8988T (cell line): Measurements from ENCODE around the gene BEGAIN.

Source experiments
- DNase-seq: peaks from one replicate; pipeline ENCODE4 v3.0.0; 2011

Gene BEGAIN, protein sequence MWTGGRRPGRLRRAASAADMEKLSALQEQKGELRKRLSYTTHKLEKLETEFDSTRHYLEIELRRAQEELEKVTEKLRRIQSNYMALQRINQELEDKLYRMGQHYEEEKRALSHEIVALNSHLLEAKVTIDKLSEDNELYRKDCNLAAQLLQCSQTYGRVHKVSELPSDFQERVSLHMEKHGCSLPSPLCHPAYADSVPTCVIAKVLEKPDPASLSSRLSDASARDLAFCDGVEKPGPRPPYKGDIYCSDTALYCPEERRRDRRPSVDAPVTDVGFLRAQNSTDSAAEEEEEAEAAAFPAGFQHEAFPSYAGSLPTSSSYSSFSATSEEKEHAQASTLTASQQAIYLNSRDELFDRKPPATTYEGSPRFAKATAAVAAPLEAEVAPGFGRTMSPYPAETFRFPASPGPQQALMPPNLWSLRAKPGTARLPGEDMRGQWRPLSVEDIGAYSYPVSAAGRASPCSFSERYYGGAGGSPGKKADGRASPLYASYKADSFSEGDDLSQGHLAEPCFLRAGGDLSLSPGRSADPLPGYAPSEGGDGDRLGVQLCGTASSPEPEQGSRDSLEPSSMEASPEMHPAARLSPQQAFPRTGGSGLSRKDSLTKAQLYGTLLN

DNA sequence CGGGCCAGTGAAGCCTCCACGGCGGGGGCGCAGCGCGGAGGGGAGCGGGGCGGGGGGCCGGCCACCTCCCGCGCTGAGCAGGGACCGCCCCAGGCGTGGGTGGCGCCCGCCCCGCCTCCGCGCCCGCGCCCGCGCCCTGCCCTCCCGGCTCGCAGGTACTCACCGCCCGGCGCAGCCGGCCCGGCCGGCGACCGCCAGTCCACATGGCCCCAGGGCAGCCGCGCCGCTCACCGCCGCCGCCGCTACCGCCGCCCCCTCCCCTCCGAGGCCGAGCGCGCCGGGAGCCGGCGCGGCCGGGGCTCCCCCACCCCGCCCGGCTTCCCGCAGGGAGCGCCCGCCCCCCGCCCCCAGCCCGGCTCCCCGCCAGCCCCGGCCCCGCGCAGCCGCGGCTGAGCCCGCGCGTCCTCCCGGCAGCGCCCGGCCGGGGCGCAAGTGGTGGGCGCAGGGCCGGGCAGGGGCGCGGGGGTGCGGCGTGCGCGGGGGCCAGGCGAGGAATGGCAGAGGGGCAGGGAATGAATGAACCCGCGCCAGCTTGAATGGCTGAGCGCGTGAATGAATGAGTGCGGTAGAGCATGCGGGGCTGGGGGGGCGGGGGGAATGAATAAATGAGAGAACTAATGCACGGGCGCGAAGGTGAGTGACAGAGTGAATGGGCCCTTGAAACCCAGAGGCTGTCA lies at the start of gene BEGAIN:
BEGAIN (minus strand) TSS at position 332 of the 677 bp plus-strand sequence; CDS start at position 205, 127 bp downstream.
- no peak for DNase-seq

DNA sequence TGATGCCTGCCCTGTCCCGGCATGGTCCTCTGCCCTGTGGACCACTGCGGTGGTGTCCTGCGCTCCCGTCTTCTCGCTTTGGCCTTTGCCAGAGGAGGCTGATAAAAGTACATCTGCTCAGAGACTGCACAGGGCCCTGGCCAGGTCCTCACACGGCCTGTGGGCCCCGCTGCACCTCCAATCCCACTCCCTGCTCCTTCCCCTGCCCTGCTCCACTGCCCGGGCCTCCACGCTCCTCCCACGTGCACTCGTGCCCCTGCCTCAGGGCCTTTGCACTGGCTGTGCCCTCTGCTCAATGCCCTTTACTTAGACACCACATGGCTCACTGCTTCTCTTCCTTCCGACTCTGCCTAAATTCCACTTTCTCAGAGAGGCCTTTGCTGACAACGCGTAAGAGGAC lies 49.3 kb upstream of the BEGAIN start:
- no peak for DNase-seq

DNA sequence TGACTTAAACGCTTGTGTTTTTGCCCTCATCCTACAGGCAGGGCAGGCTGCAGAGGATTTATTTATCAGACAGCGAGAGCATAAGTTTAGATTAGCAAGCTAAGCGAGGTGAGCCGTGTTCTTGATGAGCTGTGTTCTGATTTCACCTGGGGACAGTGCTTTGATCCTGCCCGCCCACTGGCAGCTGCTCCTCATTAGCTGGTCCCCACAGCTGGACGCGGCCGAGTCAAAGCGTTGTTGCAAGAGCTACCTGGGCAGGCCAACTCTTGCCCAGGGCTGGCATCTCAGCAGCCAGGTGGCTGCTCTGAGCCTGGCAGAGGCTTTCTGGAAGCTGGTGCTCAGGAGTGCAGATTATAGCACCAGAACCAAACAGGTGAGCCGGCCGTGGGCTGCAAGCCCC lies 46.8 kb upstream of the BEGAIN start:
- DNase-seq = no peak

DNA sequence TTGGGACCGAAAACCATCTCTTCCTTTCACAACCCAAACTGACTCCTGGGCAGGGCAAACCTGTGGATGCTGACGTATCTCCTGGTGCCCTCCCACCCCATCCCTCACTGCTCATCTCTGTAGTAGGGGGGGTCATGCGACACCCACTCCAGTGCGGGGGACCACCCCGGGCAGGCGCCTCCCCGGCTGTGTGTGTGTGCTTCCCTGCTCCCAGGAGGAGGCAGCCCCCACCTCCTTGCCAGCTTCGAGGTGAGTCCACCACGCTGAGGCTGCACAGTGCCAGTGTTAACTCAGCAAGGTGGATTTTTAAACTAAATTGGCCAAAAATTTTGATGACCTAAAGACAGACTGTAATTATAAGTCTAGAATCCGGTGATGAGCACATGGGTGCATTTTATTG lies 46.2 kb upstream of the BEGAIN start:
- DNase-seq = no peak

DNA sequence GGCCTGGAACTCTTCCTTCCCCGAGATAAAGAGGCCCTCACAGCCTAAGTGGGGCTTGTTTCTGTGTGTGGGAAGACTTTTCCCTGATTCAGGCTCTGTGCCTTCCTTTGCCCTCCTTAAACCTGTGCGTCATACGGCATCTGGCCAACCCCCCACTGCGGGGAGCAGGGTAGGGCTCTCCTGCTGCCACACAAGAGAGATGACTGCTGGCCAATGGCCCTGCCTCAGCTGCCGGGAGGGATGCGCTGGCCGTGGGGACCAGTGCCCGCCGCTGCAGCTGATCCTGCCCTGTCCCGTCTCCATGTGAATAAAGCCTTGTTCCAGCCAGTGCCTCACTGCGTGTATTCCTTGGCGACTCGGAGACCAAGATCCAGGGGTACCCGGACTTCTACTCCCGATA lies 42.5 kb upstream of the BEGAIN start:
- no peak for DNase-seq

DNA sequence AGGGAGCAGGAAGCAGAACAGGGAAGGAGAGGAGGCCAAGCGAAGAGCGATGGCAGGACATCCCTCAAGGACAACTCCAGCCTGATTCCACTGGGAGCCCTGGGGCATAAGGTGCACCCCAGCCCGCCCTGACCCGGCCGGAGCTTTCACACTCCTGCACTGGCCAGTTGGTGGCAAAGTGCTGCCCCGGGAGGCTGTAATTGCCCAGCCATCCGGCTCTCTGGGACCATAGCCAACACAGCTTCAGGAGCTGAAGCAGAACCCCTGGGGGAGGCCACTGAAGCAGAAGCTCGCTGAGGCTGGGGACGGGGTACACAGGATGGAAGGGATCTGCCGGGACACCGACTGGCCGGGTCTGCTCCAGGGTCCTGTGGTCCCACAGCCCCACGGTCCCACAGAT lies 41.9 kb upstream of the BEGAIN start:
- DNase-seq = no peak

DNA sequence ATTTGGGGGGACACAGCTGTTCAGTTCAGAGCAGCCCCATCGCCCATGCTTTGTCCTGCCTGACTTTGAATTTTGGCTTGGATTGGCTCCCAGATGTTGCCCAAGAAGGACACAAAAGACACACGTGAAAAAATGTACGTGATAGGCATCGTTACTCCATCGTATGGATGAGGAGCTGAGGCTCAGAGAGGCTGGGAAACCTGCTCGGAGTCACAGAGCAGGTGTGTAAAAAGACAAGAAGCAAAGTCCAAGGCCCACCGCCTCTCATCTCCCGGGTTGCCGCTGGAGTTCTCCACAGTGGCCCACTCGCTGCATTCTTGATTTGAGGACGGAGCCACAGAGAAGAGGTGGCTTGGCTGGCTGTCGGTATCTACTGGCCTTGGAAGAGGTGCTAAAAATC lies 41.0 kb upstream of the BEGAIN start:
- no peak for DNase-seq

DNA sequence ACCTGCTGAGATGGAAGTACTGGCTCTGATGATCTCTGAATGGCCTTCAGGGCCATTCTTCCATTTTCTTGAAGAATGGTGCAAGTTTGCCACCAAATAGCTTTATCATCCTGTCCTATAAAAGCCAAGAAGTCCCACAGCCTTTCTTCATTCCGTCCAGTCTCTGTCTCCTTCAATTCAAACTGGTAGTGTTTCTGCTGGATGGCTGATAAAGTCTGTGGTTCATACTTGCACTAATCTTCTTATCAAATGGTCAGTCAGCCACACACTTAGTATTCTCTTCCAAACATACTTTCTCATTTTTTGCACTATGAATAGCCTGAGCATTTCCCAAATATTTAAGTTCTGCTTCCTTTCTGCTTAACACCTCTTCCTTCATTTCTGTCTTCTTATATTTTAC lies 39.4 kb upstream of the BEGAIN start:
- no peak for DNase-seq

DNA sequence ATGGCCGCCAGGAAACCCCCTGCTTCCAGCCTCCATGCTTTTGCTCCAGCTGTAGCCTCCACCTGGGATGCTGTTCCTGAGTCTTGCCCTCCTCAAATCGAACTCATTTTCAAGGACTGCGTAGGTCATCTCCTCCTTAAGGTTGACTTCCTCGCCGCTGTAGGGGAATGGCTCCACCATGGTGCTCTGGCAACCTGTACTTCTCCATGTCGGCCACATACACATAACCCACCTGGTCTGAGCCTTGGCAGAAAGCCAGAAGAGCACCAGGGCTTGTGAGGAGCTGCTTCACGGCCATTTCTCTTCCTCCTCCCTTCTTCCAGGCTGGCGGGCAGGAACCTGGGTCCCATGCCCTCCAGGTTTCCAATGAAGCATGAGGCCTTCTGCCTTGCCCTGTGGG lies 36.7 kb upstream of the BEGAIN start:
- DNase-seq = no peak

DNA sequence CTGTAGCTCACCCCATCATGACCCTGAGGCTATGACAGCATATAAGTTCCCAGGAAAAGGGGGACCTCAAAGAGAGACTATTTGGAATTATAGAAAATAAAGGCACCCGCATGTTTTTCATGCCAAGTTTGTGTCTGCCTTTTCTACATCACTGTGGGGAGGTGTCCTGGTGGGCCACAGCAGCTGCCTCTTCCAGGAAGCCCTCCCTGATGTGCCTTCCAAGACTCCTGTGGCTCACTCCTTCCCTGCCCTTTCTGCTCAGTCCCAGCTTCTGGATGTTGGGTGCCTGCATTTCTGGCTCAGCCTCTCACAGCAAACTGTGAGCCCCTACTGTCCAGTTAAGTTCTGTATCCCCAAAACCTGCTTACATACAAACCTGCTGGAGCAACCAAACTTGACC lies 36.3 kb upstream of the BEGAIN start:
- DNase-seq = no peak

DNA sequence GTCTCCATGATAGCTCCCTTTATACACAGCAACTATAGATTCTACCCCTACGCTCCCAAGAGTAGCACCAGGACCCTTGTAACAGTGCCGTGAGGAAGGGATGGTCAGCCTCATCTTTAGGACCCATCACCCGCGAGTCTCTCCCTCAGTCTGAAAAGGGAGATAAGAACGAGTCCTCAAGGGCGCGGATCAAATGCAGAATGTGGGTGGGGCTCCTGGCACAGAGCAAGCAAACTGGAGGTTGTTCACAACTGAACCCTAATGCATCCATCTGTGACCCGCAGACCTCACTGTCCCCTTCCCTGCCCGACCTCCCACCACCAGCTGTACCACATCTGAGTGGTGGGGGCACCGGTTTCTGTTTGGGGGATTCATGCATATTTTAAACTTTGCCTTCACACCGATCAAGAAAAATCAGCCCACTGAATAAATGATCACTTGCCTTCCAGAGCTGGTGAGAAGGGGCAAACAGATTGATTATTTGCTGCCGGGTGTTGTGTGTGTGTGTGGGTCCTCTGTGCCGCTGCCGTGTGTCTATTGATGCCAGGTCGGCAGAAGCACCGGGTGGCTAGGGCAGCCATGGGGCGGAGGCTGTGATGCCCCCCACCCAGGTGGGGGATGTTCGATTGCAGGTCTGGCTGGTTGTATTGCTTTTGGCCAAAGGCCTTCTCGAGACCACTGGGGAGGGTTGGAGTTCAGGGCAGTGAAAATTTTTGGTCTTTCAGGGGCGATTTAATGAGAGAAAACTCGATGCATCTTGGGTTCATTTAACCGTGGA lies 35.7 kb upstream of the BEGAIN start:
- DNase-seq = no peak

DNA sequence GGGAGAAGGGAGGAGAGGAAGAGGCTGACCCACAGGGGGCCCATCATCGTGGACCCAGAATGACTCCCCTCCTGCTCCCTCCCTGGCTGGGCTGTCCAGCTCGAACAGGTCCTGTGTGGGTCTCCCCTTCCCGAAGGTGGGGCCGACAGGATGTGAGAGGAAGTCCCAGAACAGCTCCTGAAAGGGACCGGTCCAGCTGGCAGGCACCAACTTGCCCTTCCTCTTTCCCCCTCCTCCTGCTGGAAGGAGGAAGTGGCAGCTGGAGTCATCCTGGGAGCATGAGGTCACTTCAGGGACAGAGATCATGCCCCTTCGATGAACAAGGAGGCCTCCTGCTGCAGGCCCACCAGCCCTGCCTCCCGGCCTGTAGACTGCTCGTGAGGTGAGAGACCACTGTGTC lies 35.0 kb upstream of the BEGAIN start:
- DNase-seq = no peak

DNA sequence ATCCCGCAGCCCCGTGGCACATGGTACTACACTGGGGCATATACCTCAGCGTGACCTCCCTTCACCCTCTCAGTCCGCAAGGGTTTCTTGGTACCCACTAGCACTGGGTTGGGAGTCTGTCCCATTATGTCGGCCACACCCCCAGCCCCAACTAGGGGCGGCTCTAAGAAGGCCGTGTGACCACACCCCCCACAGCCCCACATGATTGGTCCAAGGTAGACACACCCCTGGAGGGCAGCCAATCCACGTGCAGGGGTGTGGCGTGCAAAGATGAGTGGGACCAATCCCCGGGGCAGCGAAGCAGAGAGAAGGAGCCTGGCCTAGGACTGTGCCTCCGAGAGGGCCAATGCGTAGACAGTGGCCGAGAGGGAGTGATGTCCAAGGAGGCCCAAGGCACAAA lies 34.6 kb upstream of the BEGAIN start:
- DNase-seq = no peak

DNA sequence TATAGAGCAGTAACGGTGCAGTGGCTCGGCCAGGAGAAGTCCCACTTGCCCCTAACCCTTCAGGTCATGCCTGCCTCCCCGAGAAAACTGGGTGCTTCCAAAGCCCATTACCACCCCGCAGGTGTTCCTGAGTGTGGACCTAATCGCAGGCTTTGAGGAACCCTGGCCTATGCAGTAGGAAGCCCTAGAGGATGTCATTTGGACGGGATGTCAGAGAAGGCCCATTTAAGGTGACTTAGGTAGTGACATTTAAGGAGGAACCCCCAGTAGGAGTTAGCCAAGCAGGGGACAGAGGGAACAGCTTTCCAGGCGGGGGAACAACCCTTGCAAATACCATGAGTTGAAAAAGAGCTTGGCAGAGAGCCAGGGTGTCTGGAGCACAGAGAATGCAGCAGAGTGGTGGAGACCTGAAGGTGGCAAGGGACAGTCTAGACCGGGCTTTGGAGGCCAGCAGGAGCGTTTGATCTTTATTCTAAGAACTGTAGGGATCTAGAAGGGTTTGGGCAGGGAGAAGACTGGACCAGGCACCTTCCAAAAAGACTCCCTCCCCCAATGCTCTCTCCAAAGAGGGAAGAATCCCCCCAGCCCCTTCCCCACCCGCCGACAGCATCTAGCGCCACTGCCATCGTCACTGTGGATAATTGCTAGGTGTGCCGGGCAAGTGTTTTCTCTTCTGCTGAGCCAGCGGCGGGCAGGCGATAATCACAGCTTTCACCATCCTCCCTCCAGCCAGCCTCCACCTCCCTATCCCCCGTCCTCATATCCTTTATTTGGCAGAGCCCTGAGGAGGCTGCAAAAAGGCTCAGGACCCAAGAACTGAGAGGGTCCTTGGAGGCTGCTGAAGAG lies 33.3 kb upstream of the BEGAIN start:
- DNase-seq = no peak

DNA sequence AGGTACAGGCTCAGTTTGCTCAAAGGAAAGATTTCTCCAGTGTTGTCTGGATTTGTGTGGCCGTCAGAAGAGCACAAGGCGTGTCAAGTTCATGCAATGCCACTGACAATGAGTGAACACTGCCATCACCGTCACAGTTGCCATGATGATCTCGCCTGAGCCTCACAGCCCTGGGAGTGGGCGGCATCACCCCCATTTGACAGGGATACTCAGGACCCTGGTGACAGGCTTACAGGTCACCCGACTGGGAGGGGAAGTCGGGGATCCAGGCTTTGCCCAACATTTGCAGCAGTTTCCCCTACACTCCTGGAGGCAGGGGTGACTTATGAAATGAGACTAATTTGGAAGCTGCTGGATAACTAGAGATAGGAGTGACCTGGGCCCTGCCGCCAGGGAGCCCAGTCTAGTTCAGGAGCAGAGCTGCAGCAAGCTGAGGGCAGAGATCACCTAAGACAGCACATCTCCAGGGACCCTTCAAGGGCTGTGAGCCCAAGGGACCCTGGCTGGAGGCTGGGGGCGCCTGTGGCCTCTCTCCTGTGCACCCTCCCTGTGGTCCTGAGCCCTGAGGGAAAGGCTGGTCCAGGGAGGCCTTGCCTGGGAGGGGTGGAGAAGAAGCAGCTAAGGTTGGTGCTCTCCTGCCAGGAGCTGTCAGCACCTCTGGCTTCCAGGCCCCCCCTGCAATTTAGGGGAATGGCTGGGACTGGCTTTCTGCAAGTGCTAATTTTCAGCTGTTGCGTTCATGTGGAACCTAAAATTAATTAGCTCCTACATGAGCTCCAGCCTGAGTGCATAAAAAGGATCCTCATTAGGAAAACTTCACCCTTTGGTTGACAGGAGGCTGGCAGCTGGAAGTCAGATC lies 32.4 kb upstream of the BEGAIN start:
- DNase-seq = no peak

DNA sequence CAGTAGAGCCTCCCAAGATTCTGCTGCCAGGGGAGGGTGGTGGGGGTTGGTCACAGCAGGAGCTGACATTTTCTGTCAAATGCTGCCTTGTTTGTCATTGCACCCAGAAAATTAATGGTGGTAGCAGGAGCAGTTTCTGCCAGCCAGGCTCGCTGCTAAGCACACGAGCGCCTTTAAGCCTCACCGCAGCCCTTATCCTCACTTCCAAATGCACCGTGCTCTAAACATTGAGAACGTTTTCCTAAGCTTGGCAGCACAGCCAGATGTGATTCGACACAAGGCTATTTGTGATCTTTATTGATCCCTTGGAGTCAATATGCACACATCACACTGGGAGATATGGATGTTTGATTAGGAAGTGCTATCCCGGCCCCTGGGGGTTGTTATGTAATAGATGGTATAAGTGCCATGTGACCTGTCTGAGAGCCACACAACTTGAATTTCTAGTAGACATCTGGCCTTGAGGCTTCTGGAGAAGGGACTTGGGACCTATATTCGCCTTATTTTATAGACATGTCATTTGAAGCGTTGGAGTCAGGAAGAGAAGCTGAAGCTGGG lies 31.6 kb upstream of the BEGAIN start:
- DNase-seq = no peak

DNA sequence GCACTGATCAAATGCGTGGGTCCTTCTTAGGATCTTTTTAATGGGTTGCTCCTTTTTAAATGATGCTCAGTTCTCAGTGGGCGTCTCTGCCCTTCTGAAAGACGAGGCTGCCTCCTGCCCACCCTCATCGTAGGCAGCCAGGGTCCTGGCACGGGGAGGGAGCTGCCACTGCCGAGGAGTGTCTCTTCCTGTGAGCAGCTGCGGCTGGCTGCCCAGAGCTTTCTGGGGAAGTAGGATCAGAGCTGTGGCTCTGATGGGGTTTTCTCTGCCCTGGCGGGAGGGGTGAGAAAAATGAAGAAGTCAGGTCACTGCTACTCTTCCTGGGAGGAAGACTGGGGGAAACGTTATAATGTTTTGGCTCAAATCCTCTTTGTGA lies 31.1 kb upstream of the BEGAIN start:
- DNase-seq = no peak

DNA sequence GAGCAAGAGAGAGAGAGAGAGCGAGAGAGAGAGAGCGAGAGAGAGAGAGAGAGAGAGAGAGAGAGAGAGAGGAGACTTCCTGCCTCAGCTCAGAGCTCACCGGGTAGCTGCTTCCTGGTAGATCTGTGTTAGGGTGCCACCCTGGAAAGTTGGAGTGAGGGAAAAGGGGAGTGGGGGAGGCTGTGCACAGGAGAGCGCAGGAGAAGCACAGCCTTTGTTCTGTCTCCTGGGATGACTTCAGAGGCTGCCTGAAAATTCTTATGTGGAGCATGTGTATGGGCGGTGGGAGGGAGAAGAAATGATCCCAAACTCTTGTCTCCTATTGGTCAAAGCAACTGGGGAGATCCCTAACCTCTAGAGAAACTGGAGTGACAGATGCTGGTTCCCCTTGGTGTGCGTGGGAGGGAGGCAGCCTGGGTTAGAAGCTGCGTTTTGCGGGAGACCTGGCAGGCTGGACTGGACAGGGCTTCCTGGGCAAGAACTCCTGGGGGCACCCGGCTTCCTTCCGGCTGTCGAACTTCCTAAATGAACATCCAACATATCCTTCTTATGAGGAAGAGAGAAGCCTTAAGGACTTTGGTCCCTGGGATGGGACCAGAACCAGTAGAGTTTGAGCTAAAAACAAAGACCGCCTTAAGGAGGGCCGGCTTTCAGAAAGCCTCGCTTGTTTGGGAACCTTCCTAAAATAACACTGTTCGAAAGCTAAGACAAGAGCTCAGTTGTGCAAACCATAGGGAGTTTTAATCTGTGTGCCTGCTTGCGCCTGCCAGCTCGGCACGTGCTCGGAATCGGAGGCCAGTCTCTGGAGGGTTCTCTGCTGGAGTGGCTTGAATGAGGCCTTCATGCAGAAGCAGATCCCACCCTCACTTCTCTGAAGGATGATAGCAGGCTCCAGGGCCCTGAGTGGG lies 30.4 kb upstream of the BEGAIN start:
- no peak for DNase-seq

DNA sequence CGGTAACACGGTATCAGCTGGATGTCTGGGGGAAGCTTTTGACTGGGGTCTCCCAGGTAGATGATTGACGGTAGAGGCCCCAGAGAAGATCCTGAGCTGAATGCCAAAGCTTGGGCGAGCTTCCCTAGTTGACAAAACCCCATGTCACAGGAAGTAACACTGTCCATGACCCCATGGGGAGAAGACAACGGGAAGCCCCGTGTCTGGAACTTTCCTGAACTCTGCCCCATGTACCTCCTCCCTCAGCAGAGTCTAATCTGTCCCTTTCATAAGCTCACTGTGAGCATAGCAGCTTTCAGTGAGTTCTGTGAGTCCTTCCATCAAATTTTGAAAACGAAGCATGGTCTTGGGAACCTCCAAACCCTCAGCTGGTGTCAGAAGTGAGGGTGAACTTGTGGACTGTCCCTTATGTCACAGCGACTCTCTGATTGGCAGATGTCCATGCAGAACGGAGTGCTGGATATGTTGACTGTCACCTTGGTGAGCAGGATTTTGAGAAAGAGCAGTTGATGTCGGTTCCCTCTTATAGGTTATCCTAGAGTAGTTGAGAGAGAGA lies 29.7 kb upstream of the BEGAIN start:
- DNase-seq = no peak
